Activated naive CD8-positive, alpha-beta T cell treated with anti-CD3 and anti-CD28 coated beads, Interleukin-2, amount 10 ng/mL, durations not matched to agents 7 days and 5 days (primary cell): ENCODE data around the gene KRTAP10-12. TPM values are rescaled to one million over a fixed set of nuclear protein-coding genes. Genes with fewer than 3 reads are reported as not detected.

Experiments used
- ATAC-seq: fragments of 150-1000 bp; cut with Tn5 transposase; one replicate; pipeline ENCODE4 v1.10.0; 2021; ENCODE audit warnings: low read depth, moderate library complexity
- POLR2A ChIA-PET: fragments of 350-600 bp; sonication (Branson Sonifier 250); formaldehyde crosslinking; loops from one replicate; lab custom pipeline; 2021; ENCODE audit warnings: antibody characterized with exemption; lab: Charles Lee
- DNase-seq: peaks from one replicate; pipeline ENCODE4 v3.0.0; 2021
- H3K27ac Mint-ChIP-seq: one replicate; pipeline ENCODE4 v1.8.0; 2022; ENCODE audit warnings: mild to moderate bottlenecking, mixed read lengths
- H3K27me3 Mint-ChIP-seq: one replicate; pipeline ENCODE4 v1.8.0; 2022; ENCODE audit warnings: mild to moderate bottlenecking, moderate library complexity, mixed read lengths
- H3K36me3 Mint-ChIP-seq: one replicate; pipeline ENCODE4 v1.8.0; 2021; ENCODE audit warnings: mild to moderate bottlenecking, mixed read lengths
- H3K4me1 Mint-ChIP-seq: one replicate; pipeline ENCODE4 v1.8.0; 2021; ENCODE audit warnings: mixed read lengths
- H3K4me3 Mint-ChIP-seq: one replicate; pipeline ENCODE4 v1.8.0; 2022; ENCODE audit warnings: mild to moderate bottlenecking, moderate library complexity, mixed read lengths
- H3K9me3 Mint-ChIP-seq: one replicate; pipeline ENCODE4 v1.8.0; 2021; ENCODE audit warnings: mixed read lengths
- total RNA-seq, 2 experiments: library from RNA; stranded (reverse); gene quantifications; one replicate each; pipeline ENCODE4 v1.2.3, GENCODE V29; 2021

The KRTAP10-12 gene
- total RNA-seq, 2 experiments from 2014 or later: not detected

DNA sequence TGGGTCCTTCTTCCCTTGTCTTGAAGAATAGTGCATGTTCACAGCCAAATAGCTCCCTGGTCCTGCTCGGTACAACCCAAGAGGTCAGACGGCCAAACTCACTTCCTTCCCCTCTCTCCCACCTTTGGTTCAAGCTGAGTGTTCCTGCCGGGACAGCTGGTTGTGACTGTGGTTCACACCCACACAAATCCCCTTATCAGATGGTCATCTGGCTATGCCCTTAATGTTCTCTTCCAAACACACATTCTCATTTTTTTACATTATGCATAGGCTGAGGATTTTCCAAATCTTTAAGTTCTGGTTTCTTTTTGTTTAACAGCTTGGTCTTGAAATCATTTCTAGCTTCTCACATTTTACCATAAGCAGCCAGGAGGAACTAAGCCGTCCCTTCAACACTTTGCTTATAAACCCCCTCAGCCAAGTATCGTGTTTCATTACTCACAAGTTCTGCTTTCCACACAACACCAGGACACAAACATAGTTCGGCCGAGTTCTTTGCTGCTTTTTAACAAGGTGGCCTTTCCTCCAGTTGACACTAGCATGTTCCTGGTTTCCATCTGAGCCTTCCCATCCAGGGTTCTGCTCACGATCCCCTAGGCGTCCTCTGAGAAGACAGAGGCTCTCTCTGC lies 34.1 kb downstream of the KRTAP10-12 start:
- Mint-ChIP-seq H3K4me1 (no peaks in the 10 kb centered on the region), H3K27me3 (peaks cover 4% of the 10 kb centered on the region), H3K36me3 (no peaks in the 10 kb centered on the region), H3K4me3 (no peak overlapping the region), H3K27ac (no peak overlapping the region), H3K9me3 (no peaks in the 10 kb centered on the region)
- no peak for ATAC-seq
- DNase-seq: no peak
- POLR2A ChIA-PET: no interaction called here

DNA sequence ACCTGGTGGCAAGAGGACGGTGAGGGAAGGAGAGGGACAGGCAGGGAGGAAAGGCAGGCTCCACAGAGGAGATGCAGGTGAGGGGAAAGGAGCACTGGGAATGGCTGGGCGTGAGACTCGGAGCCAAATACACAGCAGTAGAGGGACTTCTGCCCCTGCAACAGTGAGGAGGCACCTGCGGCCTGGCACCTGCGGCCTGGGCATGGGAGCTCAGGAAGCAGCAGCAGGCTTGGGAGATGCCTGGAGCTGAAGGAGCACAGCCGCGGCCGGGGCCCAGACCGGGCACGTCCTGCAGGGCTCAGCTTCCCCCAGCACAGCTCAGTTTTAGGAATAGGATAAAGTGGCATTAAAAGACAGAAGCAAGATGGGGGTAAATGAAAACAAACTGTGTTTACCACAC lies 35.3 kb downstream of the KRTAP10-12 start:
- DNase-seq: no peak
- H3K4me3 Mint-ChIP-seq: no peak overlapping the region
- peaks cover 1% of the 10 kb centered on the region for H3K27me3 Mint-ChIP-seq
- no peaks in the 10 kb centered on the region for H3K4me1 Mint-ChIP-seq
- H3K9me3 Mint-ChIP-seq: peaks cover 1% of the 10 kb centered on the region
- H3K27ac Mint-ChIP-seq: no peak overlapping the region
- ATAC-seq: no peak
- POLR2A ChIA-PET: no interaction called here
- H3K36me3 Mint-ChIP-seq: no peaks in the 10 kb centered on the region

DNA sequence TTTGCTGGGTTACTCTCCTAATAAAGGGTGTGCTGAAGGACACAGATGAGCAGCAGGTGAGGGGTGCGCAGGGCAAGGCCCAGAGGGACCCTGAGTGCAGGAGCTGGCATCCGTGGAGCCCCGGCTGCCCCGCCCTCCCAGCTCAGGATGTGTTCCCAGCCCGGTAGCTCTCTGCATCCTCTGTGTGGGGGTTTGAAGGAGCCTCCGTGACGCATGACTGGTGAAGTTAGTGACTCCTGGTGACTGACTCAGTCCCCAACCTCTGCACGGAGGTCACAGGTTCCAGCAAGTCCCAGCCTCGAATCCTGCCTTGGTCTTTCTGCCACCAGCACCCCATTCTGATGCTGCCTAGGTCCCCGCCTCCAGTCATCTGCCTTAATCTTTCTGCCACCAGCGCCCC lies 36.0 kb downstream of the KRTAP10-12 start:
- H3K27me3 Mint-ChIP-seq: peaks cover 5% of the 10 kb centered on the region
- no peak overlapping the region for H3K27ac Mint-ChIP-seq
- DNase-seq: no peak
- no peak overlapping the region for H3K4me3 Mint-ChIP-seq
- POLR2A ChIA-PET: no interaction called here
- peaks cover 6% of the 10 kb centered on the region for H3K9me3 Mint-ChIP-seq
- ATAC-seq: no peak
- no peaks in the 10 kb centered on the region for H3K4me1 Mint-ChIP-seq
- H3K36me3 Mint-ChIP-seq: no peaks in the 10 kb centered on the region

DNA sequence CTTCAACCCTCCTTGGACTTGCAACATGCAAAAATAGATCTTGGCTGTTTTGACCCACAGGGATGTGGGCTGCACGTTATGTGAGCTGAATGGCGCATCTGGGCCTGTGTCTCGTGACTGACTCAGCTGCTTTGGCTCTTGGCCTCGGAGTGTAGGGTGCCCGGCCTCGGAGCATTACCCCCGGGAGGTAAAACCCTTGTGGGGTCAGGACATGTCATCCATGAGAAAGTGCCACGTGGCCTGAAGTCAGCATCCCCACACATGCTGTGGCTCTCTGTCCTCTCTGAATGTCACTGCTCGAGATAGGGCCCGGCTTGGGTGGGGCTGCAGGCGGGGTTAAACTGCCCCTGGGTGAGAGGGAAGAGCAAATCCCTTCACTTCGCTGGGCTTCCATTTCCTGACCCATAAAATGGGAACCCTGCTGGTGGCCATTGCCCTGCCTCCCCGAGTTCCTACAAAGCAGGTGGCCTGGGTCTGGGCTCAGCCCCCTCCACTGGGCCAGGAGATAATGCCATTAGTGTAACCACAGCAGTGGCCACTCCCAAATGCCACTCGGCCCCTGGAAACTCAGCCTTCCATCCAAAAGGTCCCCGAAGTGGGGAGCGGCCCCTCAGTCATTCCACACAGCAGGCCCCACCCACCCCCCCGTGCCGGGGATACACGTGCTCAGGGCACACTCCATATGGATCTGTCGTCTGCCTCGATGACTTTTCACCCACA lies 37.2 kb downstream of the KRTAP10-12 start:
- no peaks in the 10 kb centered on the region for H3K36me3 Mint-ChIP-seq
- peaks cover 8% of the 10 kb centered on the region for H3K9me3 Mint-ChIP-seq
- H3K4me3 Mint-ChIP-seq: no peak overlapping the region
- POLR2A ChIA-PET: no interaction called here
- no peak overlapping the region for H3K27ac Mint-ChIP-seq
- DNase-seq: no peak
- peaks cover 4% of the 10 kb centered on the region for H3K27me3 Mint-ChIP-seq
- H3K4me1 Mint-ChIP-seq: no peaks in the 10 kb centered on the region
- no peak for ATAC-seq

DNA sequence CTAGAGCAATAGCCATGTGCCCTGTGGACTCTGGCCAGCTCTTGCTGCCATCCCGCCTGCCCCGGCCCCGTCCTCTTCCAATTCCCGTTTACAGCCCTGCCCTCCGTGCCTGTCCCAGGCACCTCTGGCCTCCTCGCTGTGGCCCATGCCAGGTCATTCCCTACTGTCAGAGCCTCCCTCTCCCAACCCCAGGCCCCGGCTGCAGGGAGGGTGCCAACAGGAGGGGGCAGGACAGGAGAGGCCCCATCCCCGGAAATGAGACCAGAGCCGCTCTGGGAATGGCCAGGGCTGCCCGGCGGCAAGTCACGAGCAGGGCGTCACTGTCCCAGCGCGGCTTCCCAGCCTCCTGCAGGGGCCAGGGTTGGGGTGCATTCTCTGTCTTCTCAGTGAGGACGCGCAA lies 37.9 kb downstream of the KRTAP10-12 start:
- H3K36me3 Mint-ChIP-seq: peaks cover 2% of the 10 kb centered on the region
- DNase-seq: no peak
- H3K9me3 Mint-ChIP-seq: peaks cover 8% of the 10 kb centered on the region
- no peak overlapping the region for H3K4me3 Mint-ChIP-seq
- H3K27me3 Mint-ChIP-seq: peaks cover 4% of the 10 kb centered on the region
- POLR2A ChIA-PET: no interaction called here
- H3K4me1 Mint-ChIP-seq: no peaks in the 10 kb centered on the region
- ATAC-seq: no peak
- no peak overlapping the region for H3K27ac Mint-ChIP-seq

DNA sequence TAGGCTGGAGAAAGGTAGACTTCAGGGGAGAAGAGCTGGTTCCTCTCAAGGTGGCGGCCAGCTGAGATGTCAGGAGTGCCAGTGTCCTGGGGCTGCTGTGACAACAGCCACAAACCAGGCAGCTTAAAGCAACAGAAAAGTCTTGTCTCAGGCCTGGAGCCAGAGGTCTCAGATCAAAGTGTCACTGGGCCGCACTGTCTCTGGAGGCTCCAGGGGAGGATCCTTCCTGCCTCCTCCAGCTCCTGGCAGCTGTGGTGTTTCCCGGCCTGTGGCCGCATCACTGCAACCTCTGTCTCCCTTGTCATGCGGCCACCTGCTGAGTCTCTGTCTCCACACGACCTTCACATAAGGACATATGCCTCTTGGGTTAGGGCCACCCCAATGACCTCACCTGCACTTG lies 38.8 kb downstream of the KRTAP10-12 start:
- POLR2A ChIA-PET: no interaction called here
- Mint-ChIP-seq H3K4me3 (no peak overlapping the region), H3K4me1 (no peaks in the 10 kb centered on the region), H3K27ac (no peak overlapping the region), H3K9me3 (peaks cover 8% of the 10 kb centered on the region), H3K27me3 (peaks cover 4% of the 10 kb centered on the region), H3K36me3 (peaks cover 2% of the 10 kb centered on the region)
- no peak for DNase-seq
- no peak for ATAC-seq

DNA sequence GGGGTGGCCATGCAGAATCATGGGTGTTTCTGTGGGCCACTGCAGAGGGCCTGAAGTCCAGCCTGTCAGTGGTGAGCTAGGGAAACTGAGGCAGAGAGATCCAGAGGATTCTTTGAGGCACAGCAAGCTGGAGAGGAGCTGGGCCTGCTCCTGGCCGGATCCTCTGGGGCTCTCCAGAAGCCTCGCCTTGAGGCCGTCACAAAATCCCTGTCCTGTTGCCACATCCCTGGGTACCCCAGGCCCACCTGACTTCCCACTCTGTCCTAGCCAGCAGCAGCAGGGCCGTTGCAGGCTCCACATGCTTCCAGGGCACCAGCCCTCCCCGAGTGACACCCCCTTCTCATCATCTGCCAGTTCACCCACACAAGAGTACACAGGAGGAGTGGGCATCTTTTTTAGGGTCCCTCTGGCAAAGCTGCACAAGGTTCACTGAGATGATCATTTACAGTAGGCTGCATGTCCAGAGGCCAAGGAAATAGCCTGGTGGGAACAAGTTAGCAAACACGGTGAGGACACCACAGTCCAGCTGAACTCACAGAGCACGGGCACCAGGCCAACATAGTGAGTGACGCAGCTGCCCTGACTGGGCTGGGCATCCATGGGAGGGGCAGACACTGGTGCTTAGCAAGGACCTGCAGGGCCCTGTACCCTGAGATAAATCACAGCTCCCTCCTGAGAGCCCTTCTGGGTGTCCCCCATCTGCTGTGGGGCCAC lies 39.5 kb downstream of the KRTAP10-12 start:
- POLR2A ChIA-PET: no interaction called here
- no peak overlapping the region for H3K4me3 Mint-ChIP-seq
- no peak overlapping the region for H3K27ac Mint-ChIP-seq
- peaks cover 2% of the 10 kb centered on the region for H3K36me3 Mint-ChIP-seq
- no peak for ATAC-seq
- H3K27me3 Mint-ChIP-seq: peaks cover 4% of the 10 kb centered on the region
- DNase-seq: no peak
- H3K4me1 Mint-ChIP-seq: no peaks in the 10 kb centered on the region
- peaks cover 8% of the 10 kb centered on the region for H3K9me3 Mint-ChIP-seq

DNA sequence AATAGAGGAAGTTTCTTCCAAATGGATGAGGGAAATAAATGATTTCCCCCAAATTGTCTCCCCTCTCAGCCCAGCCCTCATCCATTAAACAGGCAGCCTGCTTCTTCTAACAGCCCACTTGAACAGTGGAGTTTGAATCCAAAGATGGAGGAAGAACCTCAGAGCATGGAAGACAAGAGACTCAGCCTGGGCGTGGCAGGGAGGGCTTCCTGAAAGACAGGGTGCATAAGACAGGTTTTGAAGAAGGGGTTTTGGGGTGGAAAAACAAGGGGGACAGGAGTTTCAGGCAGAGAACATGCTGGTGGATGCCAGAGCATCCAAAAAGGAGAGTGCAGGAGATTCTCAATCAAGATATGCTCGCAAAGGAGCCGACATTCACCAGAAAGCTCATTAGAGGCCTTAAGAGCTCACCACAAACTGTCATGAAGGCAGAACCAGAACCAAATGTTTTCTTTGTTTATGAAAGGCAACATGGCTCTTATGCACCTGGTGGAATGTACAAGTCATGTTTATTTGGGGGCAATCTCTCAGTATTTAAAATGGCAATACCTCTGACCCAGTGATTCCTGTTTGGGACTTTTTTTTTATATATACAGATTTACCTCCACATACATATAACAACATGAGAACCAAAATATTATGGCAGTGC lies 40.9 kb downstream of the KRTAP10-12 start:
- H3K4me3 Mint-ChIP-seq: no peak overlapping the region
- no peaks in the 10 kb centered on the region for H3K4me1 Mint-ChIP-seq
- DNase-seq (no peak), ATAC-seq (no peak)
- no peak overlapping the region for H3K27ac Mint-ChIP-seq
- POLR2A ChIA-PET: no interaction called here
- H3K36me3 Mint-ChIP-seq: peaks cover 2% of the 10 kb centered on the region
- H3K27me3 Mint-ChIP-seq: peaks cover 4% of the 10 kb centered on the region
- peaks cover 9% of the 10 kb centered on the region for H3K9me3 Mint-ChIP-seq

DNA sequence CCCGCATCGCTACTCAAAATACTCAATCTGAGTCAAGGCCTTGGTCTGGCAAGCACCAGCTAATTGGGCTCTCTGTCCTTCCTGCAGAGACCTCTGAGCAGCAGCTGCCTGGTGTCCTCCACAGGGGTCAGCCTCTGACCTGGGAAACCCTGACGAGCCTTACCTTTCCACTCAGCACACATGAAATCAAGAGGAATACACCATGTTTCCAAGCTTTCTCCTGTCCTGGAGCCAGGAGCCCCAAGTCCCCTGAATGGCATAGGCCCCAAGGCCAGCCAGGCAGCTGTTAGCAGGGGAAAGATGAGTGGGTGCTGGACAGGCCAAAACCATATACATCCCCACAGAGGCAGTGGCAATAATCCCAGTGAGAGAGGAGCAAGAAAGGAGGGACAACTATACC lies 41.6 kb downstream of the KRTAP10-12 start:
- Mint-ChIP-seq H3K4me1 (no peaks in the 10 kb centered on the region), H3K4me3 (no peak overlapping the region), H3K36me3 (peaks cover 2% of the 10 kb centered on the region), H3K27ac (no peak overlapping the region), H3K9me3 (peaks cover 11% of the 10 kb centered on the region), H3K27me3 (peaks cover 7% of the 10 kb centered on the region)
- POLR2A ChIA-PET: no interaction called here
- no peak for DNase-seq
- ATAC-seq: no peak

DNA sequence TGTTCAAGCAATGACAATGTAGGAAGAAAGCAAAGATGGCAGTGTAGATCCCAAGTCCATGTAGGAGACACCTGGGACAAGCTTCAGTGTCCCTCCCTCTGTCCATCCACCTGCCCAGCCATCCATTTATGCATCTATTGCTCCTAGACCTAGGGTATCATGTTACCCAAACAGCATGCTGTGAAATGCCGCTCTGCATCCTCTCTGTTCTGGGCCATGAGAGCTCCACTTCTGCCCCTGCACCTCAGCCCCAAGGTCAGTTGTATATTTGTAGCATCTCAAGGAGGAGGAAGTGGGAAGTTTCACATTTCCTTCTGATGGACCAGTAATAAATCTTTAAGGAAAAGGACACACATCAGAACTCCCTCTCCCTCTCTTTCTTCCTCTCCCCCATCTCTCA lies 42.3 kb downstream of the KRTAP10-12 start:
- H3K36me3 Mint-ChIP-seq: peaks cover 2% of the 10 kb centered on the region
- no peak overlapping the region for H3K4me3 Mint-ChIP-seq
- H3K4me1 Mint-ChIP-seq: no peaks in the 10 kb centered on the region
- DNase-seq (no peak), ATAC-seq (no peak)
- H3K27ac Mint-ChIP-seq: no peak overlapping the region
- H3K9me3 Mint-ChIP-seq: peaks cover 11% of the 10 kb centered on the region
- POLR2A ChIA-PET: no interaction called here
- peaks cover 7% of the 10 kb centered on the region for H3K27me3 Mint-ChIP-seq

DNA sequence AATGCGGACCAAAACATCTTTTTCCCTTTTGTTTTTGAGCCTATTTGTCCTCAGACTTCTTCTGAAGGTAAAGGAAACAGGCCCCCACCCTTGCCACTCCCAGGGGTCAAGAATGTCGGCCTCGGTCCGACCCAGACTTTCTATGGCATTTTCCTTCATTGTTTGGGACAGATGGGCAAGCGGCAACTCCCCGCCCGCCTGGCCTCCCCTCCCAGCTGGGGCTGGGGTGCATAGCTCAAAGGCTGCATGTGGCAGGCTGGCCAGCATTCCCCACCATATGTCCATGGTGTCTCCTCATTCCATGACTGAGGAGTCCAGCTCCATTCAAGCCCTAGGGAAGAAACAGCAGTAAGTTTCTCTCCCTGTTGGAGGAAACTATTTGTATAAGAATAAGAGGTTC lies 43.8 kb downstream of the KRTAP10-12 start:
- Mint-ChIP-seq H3K4me3 (no peak overlapping the region), H3K9me3 (peaks cover 11% of the 10 kb centered on the region), H3K4me1 (no peaks in the 10 kb centered on the region), H3K27ac (no peak overlapping the region), H3K27me3 (peaks cover 7% of the 10 kb centered on the region), H3K36me3 (peaks cover 2% of the 10 kb centered on the region)
- ATAC-seq: no peak
- POLR2A ChIA-PET: no interaction called here
- no peak for DNase-seq

DNA sequence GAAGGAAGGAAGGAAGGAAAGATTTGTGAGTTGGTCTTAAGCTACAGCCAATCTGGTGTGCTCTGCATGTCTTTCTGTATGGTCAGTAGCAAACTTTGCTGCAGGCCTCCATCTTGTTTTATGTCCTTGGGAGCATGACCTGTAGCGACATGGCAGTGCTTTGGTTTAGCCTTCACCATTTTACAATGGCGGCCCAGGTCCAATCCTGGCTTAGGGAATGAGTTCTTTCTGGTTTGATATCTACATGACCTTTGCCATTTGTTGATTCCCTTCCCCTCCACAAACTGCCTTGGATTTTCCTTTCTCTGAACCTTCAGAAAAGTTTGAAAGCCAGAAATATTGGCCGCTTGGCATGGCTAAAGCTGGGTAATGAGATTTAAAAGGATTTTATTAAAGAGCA lies 44.9 kb downstream of the KRTAP10-12 start:
- no peak overlapping the region for H3K27ac Mint-ChIP-seq
- H3K9me3 Mint-ChIP-seq: peaks cover 11% of the 10 kb centered on the region
- POLR2A ChIA-PET: interaction anchor here (0.6 kb wide), 1 partner anchor 294 kb away, joined by 5 read pairs; no protein-coding TSS in a partner anchor

DNA sequence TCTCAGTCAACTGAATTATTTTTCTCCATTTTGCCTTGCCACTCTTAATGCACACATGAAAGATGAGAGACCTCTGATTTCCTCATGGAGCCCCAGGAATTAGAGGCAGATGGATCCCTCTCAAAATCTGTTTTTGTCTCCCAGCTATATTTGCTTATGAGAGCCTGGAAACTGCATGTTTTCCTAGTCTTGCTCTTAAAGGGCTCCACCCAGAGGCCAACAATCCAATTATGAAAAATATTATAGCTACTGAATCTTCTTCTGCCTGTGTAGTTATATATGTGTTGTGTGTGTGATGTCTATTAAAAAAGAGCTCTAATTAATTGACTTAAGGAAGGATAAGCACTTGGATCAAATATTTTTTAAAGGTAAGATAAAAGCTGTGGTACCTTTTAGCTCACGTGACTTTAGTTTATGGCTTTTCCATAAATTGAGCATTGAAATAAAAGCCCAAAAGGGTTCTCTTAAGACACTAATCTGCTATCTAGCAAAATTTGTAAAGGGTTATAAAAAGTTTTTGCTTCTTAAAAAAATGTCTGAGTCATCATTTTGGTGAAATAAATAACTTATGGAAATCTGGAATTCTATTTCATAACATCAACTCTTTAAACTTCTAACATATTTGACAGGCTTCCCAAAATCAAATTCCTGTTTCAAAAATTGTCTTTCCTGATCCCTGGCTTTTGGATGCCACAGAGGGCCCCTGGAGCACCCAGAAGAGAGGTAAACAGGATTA lies 45.6 kb downstream of the KRTAP10-12 start:
- ATAC-seq: no peak
- POLR2A ChIA-PET: interaction anchor here (0.6 kb wide), 1 partner anchor 295 kb away, joined by 5 read pairs; no protein-coding TSS in a partner anchor
- Mint-ChIP-seq H3K36me3 (peaks cover 2% of the 10 kb centered on the region), H3K27me3 (peaks cover 4% of the 10 kb centered on the region), H3K4me1 (no peaks in the 10 kb centered on the region), H3K9me3 (peaks cover 7% of the 10 kb centered on the region), H3K4me3 (no peak overlapping the region), H3K27ac (no peak overlapping the region)
- DNase-seq: no peak

More for the DNA sequence above, 44.9 kb downstream of the KRTAP10-12 start:
- H3K4me1 Mint-ChIP-seq: no peaks in the 10 kb centered on the region
- H3K4me3 Mint-ChIP-seq: no peak overlapping the region
- peaks cover 2% of the 10 kb centered on the region for H3K36me3 Mint-ChIP-seq
- peaks cover 7% of the 10 kb centered on the region for H3K27me3 Mint-ChIP-seq
- ATAC-seq (no peak), DNase-seq (no peak)
